ENCODE results near the gene EHMT1. TPM values are rescaled to one million over a fixed set of nuclear protein-coding genes. Genes with fewer than 3 reads are reported as not detected.

EHMT1 gene
- total and polyA plus RNA-seq, 2 donors (not counting 1 experiment from before 2014, with no cell fraction given): 101 to 394 TPM

DNA sequence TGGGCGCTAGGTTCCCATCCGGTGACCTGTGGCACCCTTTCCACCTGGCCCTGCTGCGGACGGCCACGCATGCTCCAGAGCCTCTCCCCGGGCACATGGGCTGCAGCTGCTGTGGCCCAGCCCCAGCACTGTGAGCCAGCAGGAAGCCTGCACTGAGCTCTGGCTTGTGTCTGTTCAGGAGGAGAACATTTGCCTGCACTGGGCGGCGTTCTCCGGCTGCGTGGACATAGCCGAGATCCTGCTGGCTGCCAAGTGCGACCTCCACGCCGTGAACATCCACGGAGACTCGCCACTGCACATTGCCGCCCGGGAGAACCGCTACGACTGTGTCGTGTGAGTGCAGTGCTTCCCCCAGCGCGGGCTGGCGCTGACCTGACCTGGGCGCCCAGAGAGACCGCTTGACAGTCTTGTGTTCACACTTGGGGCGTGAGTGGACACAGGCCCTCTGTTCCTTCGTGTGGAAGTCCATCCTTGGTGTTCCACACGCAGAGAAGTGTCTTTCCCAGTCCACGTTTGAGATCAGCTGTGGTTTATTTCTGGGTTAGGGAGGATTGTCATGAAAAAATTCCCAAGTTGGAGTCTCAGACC, 192.6 kb downstream of the EHMT1 start:
- Histone ChIP-seq H3K4me2 (replicated peaks; ENCODE audit: low read depth, low read length, poor library complexity, severe bottlenecking) (no peak overlapping the region), H3K36me3 (replicated peaks in 1 of 2; ENCODE audit: control extremely low read depth in 1 of 2, control insufficient read depth in 1 of 2, extremely low read depth in 1 of 2, insufficient read depth in 2 of 2, low read length in 1 of 2) (peaks cover 2 to 59% of the 10 kb centered on the region in 2 experiments), H3K4me3 (ENCODE audit: control extremely low read depth in 1 of 5, extremely low read depth in 1 of 5, insufficient read depth in 1 of 5, low read depth in 2 of 5, low read length in 4 of 5) (no peak overlapping the region), H3K27ac (ENCODE audit: low read length in 2 of 2) (no peak overlapping the region), H3K79me2 (ENCODE audit: control insufficient read depth, insufficient read depth, low read length) (peaks cover 7% of the 10 kb centered on the region), H2AFZ (ENCODE audit: insufficient read depth, low read depth, low read length, poor library complexity, severe bottlenecking) (no peak overlapping the region), H3K27me3 (replicated peaks in 1 of 4; ENCODE audit: control extremely low read depth in 1 of 4, control insufficient read depth in 3 of 4, insufficient read depth in 4 of 4, low read length in 3 of 4) (no peaks in the 10 kb centered on the region), H3K4me1 (ENCODE audit: control insufficient read depth in 2 of 2, insufficient read depth in 2 of 2, low read length in 2 of 2) (peaks cover 0 to 10% of the 10 kb centered on the region in 2 donors), H3K9me3 (ENCODE audit: control extremely low read depth in 1 of 3, control insufficient read depth in 2 of 3, insufficient read depth in 1 of 3, low read length in 2 of 3) (no peaks in the 10 kb centered on the region), H3K9ac (ENCODE audit: low read length) (no peak overlapping the region), H4K20me1 (ENCODE audit: control insufficient read depth, insufficient read depth, low read length, poor library complexity, severe bottlenecking) (peaks cover 12% of the 10 kb centered on the region)
- Mint-ChIP-seq H3K9me3 (ENCODE audit: insufficient read depth) (no peaks in the 10 kb centered on the region), H3K4me3 (no peak overlapping the region), H3K27me3 (no peaks in the 10 kb centered on the region), H3K27ac (no peak overlapping the region), H3K4me1 (peaks cover 13% of the 10 kb centered on the region)
- intact Hi-C loops (cut with micrococcal nuclease): no loop called here
- ChIA-PET CTCF (no interaction called here), POLR2A (no interaction called here)
- DNase-seq (no peak), ATAC-seq (ENCODE audit: low read depth) (no peak)
- TF ChIP-seq CTCF (IDR thresholded peaks at IDR 0.05) (no peak), EZH2 (IDR thresholded peaks at IDR 0.05; ENCODE audit: borderline replicate concordance, insufficient read depth, low read depth, low read length, poor library complexity, severe bottlenecking) (no peak)
- 93% methylated on average over 30 of the region's 30 CpGs for WGBS (ENCODE audit: insufficient coverage)

DNA sequence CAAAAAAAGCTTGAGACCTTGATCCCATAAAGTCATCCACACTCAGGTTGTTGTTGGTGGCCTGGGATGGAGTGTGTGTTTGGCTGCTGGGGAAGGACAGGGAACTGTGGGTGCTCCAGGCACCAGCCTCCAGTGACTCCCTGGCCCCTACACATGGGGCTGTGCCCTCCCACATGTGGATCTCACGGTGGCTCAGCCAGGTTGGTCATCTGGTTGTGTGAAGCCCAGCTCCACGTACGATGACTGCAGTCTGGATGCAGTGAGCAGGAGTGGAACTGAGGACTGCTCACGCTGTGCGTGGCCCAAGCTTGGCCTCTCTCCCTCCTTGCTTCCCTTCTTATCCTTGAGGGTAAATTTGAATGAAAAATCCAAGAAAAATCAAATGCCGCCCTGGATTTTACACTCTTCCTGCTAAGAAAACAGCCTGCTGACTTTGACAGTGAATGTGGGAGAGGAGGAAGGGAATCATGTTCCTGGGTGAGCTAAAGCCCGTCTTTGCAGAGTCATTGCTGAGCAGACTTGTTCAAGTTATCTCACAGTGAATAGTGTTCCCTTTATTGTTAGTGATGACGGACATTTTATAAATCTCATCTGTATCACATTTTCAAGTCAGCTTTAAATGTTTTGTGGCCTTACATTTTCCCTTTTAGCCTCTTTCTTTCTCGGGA, 193.7 kb downstream of the EHMT1 start:
- Histone ChIP-seq H3K27ac (ENCODE audit: low read length in 2 of 2) (no peak overlapping the region), H3K4me3 (ENCODE audit: control extremely low read depth in 1 of 5, extremely low read depth in 1 of 5, insufficient read depth in 1 of 5, low read depth in 2 of 5, low read length in 4 of 5) (no peak overlapping the region), H3K4me1 (ENCODE audit: control insufficient read depth in 2 of 2, insufficient read depth in 2 of 2, low read length in 2 of 2) (peaks cover 0 to 10% of the 10 kb centered on the region in 2 donors), H3K4me2 (replicated peaks; ENCODE audit: low read depth, low read length, poor library complexity, severe bottlenecking) (no peak overlapping the region), H3K27me3 (replicated peaks in 1 of 4; ENCODE audit: control extremely low read depth in 1 of 4, control insufficient read depth in 3 of 4, insufficient read depth in 4 of 4, low read length in 3 of 4) (no peaks in the 10 kb centered on the region), H3K36me3 (replicated peaks in 1 of 2; ENCODE audit: control extremely low read depth in 1 of 2, control insufficient read depth in 1 of 2, extremely low read depth in 1 of 2, insufficient read depth in 2 of 2, low read length in 1 of 2) (peaks cover 2 to 69% of the 10 kb centered on the region in 2 experiments), H3K9ac (ENCODE audit: low read length) (no peak overlapping the region), H2AFZ (ENCODE audit: insufficient read depth, low read depth, low read length, poor library complexity, severe bottlenecking) (no peak overlapping the region), H3K79me2 (ENCODE audit: control insufficient read depth, insufficient read depth, low read length) (peaks cover 7% of the 10 kb centered on the region), H3K9me3 (ENCODE audit: control extremely low read depth in 1 of 3, control insufficient read depth in 2 of 3, insufficient read depth in 1 of 3, low read length in 2 of 3) (no peaks in the 10 kb centered on the region), H4K20me1 (ENCODE audit: control insufficient read depth, insufficient read depth, low read length, poor library complexity, severe bottlenecking) (peaks cover 12% of the 10 kb centered on the region)
- H3K4me3 Mint-ChIP-seq: no peak overlapping the region
- no peaks in the 10 kb centered on the region for H3K9me3 Mint-ChIP-seq (ENCODE audit: insufficient read depth)
- ChIA-PET CTCF (interaction anchor here (0.6 kb wide), 1 partner anchor 140 kb away, joined by 3 read pairs; no protein-coding TSS in a partner anchor), POLR2A (no interaction called here)
- peaks cover 13% of the 10 kb centered on the region for H3K4me1 Mint-ChIP-seq
- DNase-seq (no peak), ATAC-seq (ENCODE audit: low read depth) (no peak)
- WGBS (ENCODE audit: insufficient coverage): 98% methylated on average over 5 of the region's 9 CpGs
- intact Hi-C loops (cut with micrococcal nuclease): no loop called here
- H3K27me3 Mint-ChIP-seq: no peaks in the 10 kb centered on the region
- H3K27ac Mint-ChIP-seq: no peak overlapping the region
- TF ChIP-seq CTCF (IDR thresholded peaks at IDR 0.05) (no peak), EZH2 (IDR thresholded peaks at IDR 0.05; ENCODE audit: borderline replicate concordance, insufficient read depth, low read depth, low read length, poor library complexity, severe bottlenecking) (no peak)
